ENCODE measurements around the gene RABGAP1L.

- TF ChIP-seq CTCF (IDR thresholded peaks at IDR 0.05; ENCODE audit: low read depth, low read length): no peak
- no peak for TF ChIP-seq EZH2phosphoT487 (IDR thresholded peaks at IDR 0.05; ENCODE audit: low read depth)
These were observed 836.6 kb downstream of the RABGAP1L start for GRCh38 chr1:174995916-174996315.
